NT2/D1 (cell line): ENCODE measurements around the gene HOXA11.

Experiments
- DNase-seq: peaks from one replicate; pipeline ENCODE4 v3.0.0-alpha.2; 2011; ENCODE audit warnings: low read depth, low spot score
- H3K27me3 ChIP-seq: 2 replicates; pipeline ENCODE4 v1.6.0; 2011; ENCODE audit warnings: mild to moderate bottlenecking; ENCODE audit not compliant: insufficient read length, insufficient read depth
- H3K36me3 ChIP-seq: 2 replicates; pipeline ENCODE4 v1.6.1; 2011; ENCODE audit warnings: mild to moderate bottlenecking, low read length, mixed read lengths; ENCODE audit not compliant: insufficient read depth, insufficient read length
- H3K4me1 ChIP-seq: 2 replicates; pipeline ENCODE4 v1.5.1; 2011; ENCODE audit not compliant: insufficient read depth, insufficient read length
- H3K4me3 ChIP-seq: 2 replicates; pipeline ENCODE4 v1.5.1; 2011; ENCODE audit warnings: low read depth; ENCODE audit not compliant: insufficient read length
- H3K9ac ChIP-seq: 2 replicates; pipeline ENCODE4 v1.6.0; 2011; ENCODE audit warnings: low read depth; ENCODE audit not compliant: insufficient read length
- H3K9me3 ChIP-seq: 2 replicates; pipeline ENCODE4 v1.5.1; 2011; ENCODE audit warnings: mild to moderate bottlenecking, low read length; ENCODE audit not compliant: insufficient read depth
- SUZ12 ChIP-seq: IDR thresholded peaks from 2 replicates; pipeline ENCODE4 v1.6.1; 2011; ENCODE audit not compliant: insufficient read length, insufficient read depth; ENCODE audit errors: extremely low read depth
- YY1 ChIP-seq: IDR thresholded peaks from 2 replicates; pipeline ENCODE4 v1.6.1; 2011; ENCODE audit not compliant: insufficient read length, insufficient read depth
- ZNF274 ChIP-seq: IDR thresholded peaks from 2 replicates; pipeline ENCODE4 v1.6.1; 2011; ENCODE audit warnings: mild to moderate bottlenecking, low read depth, low read length

The HOXA11 gene

DNA sequence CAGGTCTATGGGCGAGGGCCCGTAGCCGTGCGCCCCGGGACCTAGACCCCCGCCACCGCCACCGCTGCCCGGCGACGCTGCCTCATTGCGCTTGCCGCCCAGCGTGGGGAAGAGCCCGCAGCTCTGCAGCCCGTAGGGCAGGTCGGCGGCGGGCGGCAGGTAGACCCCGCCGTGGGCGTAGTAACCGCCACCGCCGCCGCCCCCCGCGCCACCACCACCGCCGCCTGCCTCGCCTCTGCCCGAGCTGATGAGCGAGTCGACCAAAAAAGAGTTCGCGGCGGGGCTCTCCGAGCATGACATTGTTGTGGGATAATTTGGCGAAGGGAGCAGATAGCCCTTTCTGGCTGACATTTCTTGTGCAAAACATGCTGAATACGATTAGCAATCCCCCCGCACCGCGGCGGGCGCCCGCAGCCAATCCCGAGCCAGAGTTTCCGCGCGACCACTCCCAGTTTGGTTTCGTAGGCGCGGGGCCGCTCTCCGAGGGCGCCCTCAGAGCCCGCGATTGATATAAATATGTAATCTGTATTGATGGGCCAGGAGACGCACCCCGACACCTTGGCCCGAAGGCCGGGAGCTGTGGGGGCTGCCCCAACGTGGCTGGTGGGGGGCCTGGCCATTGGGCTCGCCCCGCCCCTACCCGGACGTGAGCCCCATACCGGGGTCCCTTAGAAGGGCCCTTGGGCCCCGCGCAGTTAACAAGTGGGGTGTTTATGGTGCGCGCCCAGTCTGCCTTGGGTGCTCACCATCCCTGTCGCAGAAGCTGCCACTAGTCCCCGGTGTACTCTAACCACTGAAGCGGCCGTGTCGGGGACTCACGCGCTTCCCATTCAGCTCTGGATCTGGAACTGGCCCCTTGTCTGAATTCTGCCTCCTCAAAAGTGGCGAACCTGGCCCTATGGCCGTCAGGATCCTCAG, 10.8 kb downstream of the HOXA11 start, which contains the start of gene HOXA10:
Gene HOXA10 (minus strand): TSS at position 365 of the 918 bp plus-strand sequence. CDS start 14 bp downstream, at position 351.
- H3K36me3 ChIP-seq: no peaks in the 10 kb centered on the region
- peaks cover 16% of the 10 kb centered on the region for H3K4me1 ChIP-seq
- no peaks in the 10 kb centered on the region for H3K9me3 ChIP-seq
- peak within 1 kb of the TSS; percentile 18 for H3K4me3 ChIP-seq
- peaks cover 100% of the 10 kb centered on the region for H3K27me3 ChIP-seq
- no peak for TF ChIP-seq YY1
- no peak for TF ChIP-seq ZNF274
- TF ChIP-seq SUZ12: no peak
- no peak within 1 kb of the TSS for H3K9ac ChIP-seq
- DNase-seq: no peak

DNA sequence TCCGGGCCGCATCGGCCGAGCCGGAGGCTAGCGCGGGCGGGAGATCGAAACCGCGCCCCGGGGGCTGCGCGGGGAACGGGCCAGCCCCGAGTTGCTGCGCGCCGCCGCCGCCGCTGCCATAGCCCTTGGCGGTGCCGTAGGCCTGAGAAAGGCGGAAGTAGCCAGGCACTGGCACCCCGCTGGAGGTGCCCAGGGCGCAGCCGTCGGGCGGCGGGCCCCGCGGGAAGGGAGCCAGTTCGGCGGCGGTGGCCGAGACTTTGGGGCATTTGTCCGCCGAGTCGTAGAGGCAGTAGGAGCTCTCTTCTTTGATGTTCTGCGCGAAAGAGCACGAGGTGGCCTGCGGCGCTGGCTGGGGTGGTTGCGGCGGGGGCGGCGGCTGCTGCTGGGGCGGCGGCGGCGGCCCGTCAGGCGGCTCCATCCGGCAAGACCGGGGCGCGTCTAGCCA, 11.5 kb downstream of the HOXA11 start:
- Histone ChIP-seq H3K4me3 (peak overlapping the region; percentile 15), H3K9me3 (no peaks in the 10 kb centered on the region), H3K9ac (no peak overlapping the region), H3K4me1 (peaks cover 17% of the 10 kb centered on the region), H3K27me3 (peaks cover 100% of the 10 kb centered on the region), H3K36me3 (no peaks in the 10 kb centered on the region)
- TF ChIP-seq ZNF274 (no peak), SUZ12 (peak; percentile 77)
- DNase-seq: no peak

DNA sequence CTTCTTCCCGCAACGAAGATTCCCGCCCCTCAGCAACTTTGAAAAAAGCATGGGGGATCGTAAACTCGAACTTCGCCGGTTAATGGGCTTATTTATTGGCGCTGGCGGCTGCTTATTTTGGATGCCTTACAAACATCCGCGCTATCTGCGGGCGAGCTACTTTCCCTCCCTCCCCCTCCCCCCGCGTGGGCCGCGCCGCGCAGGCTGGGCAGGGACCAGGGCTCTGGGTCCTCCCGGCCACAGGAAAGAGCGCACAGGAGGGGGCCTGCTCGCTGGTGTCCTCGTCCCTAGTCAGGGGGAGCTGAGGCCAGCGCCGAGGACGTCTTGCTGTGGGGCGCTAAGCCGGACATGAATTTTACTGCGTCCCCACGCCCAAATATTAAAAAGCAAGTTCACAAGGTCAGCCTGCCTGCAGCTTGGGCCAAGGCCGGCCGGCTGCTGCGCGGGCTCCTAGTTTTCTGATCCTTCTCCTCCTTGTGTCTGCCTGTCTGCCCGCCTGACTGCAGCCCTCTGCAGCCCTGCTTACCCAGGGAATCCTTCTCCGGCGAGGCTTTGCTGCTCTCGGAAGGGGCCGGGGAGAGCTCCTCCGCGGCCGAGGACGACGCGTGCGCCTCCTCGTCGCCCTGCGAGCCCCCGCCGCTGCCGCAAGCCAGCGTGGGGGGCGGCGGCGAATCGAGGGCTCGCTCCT, 12.1 kb downstream of the HOXA11 start:
- Histone ChIP-seq H3K9me3 (no peaks in the 10 kb centered on the region), H3K36me3 (no peaks in the 10 kb centered on the region), H3K4me3 (peak overlapping the region; percentile 15), H3K9ac (no peak overlapping the region), H3K27me3 (peaks cover 100% of the 10 kb centered on the region), H3K4me1 (peaks cover 17% of the 10 kb centered on the region)
- TF ChIP-seq YY1 (no peak), SUZ12 (peak; percentile 73)
- no peak for DNase-seq

DNA sequence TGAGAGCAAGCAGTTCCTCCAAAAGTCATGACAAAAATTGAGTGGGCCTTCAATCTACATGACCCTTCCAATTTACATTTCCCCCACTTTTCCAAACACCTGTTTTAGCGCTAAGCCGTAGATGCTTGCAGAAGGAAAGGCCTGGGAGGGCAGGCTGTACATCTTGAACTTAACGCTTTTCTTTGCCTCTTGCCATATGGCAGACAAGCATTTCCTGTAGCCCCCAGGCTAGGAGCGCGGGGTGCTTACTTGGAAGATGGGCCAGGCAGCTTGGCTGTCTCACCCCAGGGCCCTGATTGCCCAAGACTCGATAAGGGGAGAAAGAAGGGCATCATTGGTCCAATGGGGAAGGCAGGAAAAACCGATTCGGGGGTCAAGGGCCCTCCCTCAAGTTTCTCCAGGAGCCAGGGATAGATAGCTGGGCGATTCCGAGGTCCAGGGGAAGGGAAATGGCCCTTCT, 12.7 kb downstream of the HOXA11 start:
- H3K9ac ChIP-seq: no peak overlapping the region
- H3K36me3 ChIP-seq: no peaks in the 10 kb centered on the region
- no peak overlapping the region for H3K4me3 ChIP-seq
- TF ChIP-seq SUZ12: no peak
- no peak for TF ChIP-seq ZNF274
- no peak for TF ChIP-seq YY1
- no peaks in the 10 kb centered on the region for H3K9me3 ChIP-seq
- DNase-seq: no peak
- H3K4me1 ChIP-seq: peaks cover 17% of the 10 kb centered on the region
- peaks cover 100% of the 10 kb centered on the region for H3K27me3 ChIP-seq

DNA sequence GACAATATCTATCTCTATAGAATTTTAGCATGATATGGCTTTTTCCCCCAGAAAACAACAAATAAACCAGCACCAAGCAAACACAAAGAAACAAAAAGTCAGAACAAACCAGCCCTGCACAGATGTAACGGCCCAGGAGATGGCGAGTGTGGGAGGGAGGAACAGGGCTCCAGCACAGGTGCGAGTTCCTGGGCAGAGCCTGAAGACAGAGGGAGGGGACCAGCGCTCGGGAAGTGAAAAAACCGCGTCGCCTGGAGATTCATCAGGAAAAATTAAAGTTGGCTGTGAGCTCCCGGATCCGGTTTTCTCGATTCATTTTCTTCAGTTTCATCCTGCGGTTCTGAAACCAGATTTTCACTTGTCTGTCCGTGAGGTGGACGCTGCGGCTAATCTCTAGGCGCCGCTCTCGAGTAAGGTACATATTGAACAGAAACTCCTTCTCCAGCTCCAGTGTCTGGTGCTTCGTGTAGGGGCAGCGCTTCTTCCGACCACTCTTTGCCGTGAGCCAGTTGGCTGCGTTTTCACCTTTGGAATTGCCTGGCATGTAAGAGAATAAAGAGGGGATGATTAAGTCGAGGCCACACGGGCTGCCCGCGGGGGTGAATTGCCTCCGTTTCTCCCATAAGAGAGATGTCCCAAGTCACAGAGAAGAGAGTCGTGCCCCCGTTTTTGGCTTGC, 13.3 kb downstream of the HOXA11 start:
- Histone ChIP-seq H3K9me3 (no peaks in the 10 kb centered on the region), H3K4me3 (no peak overlapping the region), H3K9ac (no peak overlapping the region), H3K36me3 (no peaks in the 10 kb centered on the region), H3K4me1 (peaks cover 17% of the 10 kb centered on the region), H3K27me3 (peaks cover 100% of the 10 kb centered on the region)
- TF ChIP-seq YY1: no peak
- TF ChIP-seq SUZ12: peak; percentile 97
- DNase-seq: no peak

DNA sequence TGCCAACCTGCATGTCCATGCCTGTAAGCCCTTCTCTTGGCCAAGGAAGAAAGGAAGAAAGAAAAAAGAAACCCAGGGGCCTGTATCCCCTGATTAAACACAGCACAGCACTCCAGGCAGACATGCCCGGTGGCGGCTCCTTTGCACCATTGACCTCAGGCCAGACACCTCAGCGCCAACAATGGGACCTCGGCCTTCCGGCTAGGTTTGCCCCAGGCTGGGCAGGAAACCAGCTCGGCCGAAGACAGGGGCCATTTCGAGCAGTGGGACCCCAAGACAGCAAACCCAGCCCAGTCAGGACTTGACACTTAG, 13.8 kb downstream of the HOXA11 start:
- DNase-seq: no peak
- Histone ChIP-seq H3K4me3 (no peak overlapping the region), H3K27me3 (peaks cover 100% of the 10 kb centered on the region), H3K9ac (no peak overlapping the region), H3K36me3 (no peaks in the 10 kb centered on the region), H3K4me1 (peaks cover 18% of the 10 kb centered on the region), H3K9me3 (no peaks in the 10 kb centered on the region)
- no peak for TF ChIP-seq SUZ12
- no peak for TF ChIP-seq ZNF274
- no peak for TF ChIP-seq YY1
